GM23338 (cell line): ENCODE data around the gene GLB1L. TPM values are rescaled to one million over a fixed set of nuclear protein-coding genes. Genes with fewer than 3 reads are reported as not detected.

Experiments
- ATAC-seq: fragments of 200-7000 bp; cut with Tn5 transposase; 3 replicates; pipeline ENCODE4 v1.9.1; 2020
- DNase-seq: peaks from one replicate; pipeline ENCODE4 v3.0.0-alpha.2; 2015; ENCODE audit warnings: low spot score
- H2AFZ ChIP-seq: fragments of 200-600 bp; sonication (generic); 2 replicates; pipeline ENCODE4 v1.8.0; 2016; ENCODE audit warnings: antibody characterized with exemption, mild to moderate bottlenecking, moderate library complexity
- H3F3A ChIP-seq: fragments of 200-600 bp; sonication (generic); replicated peaks from 2 replicates; pipeline ENCODE4 v1.8.0; 2017; ENCODE audit warnings: antibody characterized with exemption, mixed run types, low read depth
- H3K27ac ChIP-seq: fragments of 200-600 bp; sonication (generic); 2 replicates; pipeline ENCODE4 v1.6.1; 2016; ENCODE audit warnings: low read depth
- H3K27me3 ChIP-seq: fragments of 200-600 bp; sonication (generic); 2 replicates; pipeline ENCODE4 v1.8.0; 2016; ENCODE audit warnings: mild to moderate bottlenecking, mixed run types, moderate library complexity; ENCODE audit not compliant: insufficient read depth
- H3K36me3 ChIP-seq: fragments of 200-600 bp; sonication (generic); 2 replicates; pipeline ENCODE4 v1.8.0; 2016; ENCODE audit warnings: mild to moderate bottlenecking; ENCODE audit not compliant: insufficient read depth
- H3K4me1 ChIP-seq: fragments of 200-600 bp; sonication (generic); 2 replicates; pipeline ENCODE4 v1.8.0; 2016; ENCODE audit warnings: mild to moderate bottlenecking, moderate library complexity; ENCODE audit not compliant: insufficient read depth
- H3K4me2 ChIP-seq: fragments of 200-600 bp; sonication (generic); 2 replicates; pipeline ENCODE4 v1.7.1; 2017; ENCODE audit warnings: mixed run types
- H3K4me3 ChIP-seq: fragments of 200-600 bp; sonication (generic); 2 replicates; pipeline ENCODE4 v1.6.1; 2016; ENCODE audit warnings: mixed run types
- H3K79me2 ChIP-seq: fragments of 200-600 bp; sonication (generic); replicated peaks from 2 replicates; pipeline ENCODE4 v1.8.0; 2017; ENCODE audit warnings: mild to moderate bottlenecking; ENCODE audit not compliant: insufficient read depth
- H3K9me2 ChIP-seq: fragments of 200-600 bp; sonication (generic); 2 replicates; pipeline ENCODE4 v1.8.0; 2017; ENCODE audit not compliant: insufficient read depth
- H4K20me1 ChIP-seq: fragments of 200-600 bp; sonication (generic); replicated peaks from 2 replicates; pipeline ENCODE4 v1.8.0; 2017; ENCODE audit warnings: mild to moderate bottlenecking; ENCODE audit not compliant: insufficient read depth
- H3K27ac Mint-ChIP-seq: 2 replicates; pipeline ENCODE4 v1.8.0; 2020; ENCODE audit warnings: inconsistent platforms, mild to moderate bottlenecking, moderate library complexity, mixed read lengths
- H3K27me3 Mint-ChIP-seq: 3 replicates; pipeline ENCODE4 v1.8.0; 2022; ENCODE audit warnings: low read depth, mild to moderate bottlenecking, moderate library complexity, mixed read lengths, inconsistent platforms; ENCODE audit not compliant: insufficient read depth, poor library complexity
- H3K36me3 Mint-ChIP-seq: 3 replicates; pipeline ENCODE4 v1.8.0; 2021; ENCODE audit warnings: low read depth, mild to moderate bottlenecking, inconsistent platforms, moderate library complexity, mixed read lengths
- H3K4me1 Mint-ChIP-seq: 3 replicates; pipeline ENCODE4 v1.8.0; 2020; ENCODE audit warnings: mild to moderate bottlenecking, inconsistent platforms, mixed read lengths
- H3K4me3 Mint-ChIP-seq: 3 replicates; pipeline ENCODE4 v1.8.0; 2021; ENCODE audit warnings: moderate library complexity, mild to moderate bottlenecking, inconsistent platforms, mixed read lengths
- H3K9me3 Mint-ChIP-seq: 3 replicates; pipeline ENCODE4 v1.8.0; 2020; ENCODE audit warnings: moderate library complexity, mild to moderate bottlenecking, inconsistent platforms, mixed read lengths
- CREB1 ChIP-seq: fragments of 250-450 bp; sonication (Bioruptor Pico); IDR thresholded peaks from 2 replicates; pipeline ENCODE4 v1.5.0; 2020; ENCODE audit warnings: low read depth, mild to moderate bottlenecking, moderate library complexity
- EZH2 ChIP-seq: fragments of 200-600 bp; sonication (generic); IDR thresholded peaks from one replicate; pipeline ENCODE4 v1.8.0; 2017; ENCODE audit warnings: antibody characterized with exemption, mild to moderate bottlenecking, low read depth; ENCODE audit not compliant: unreplicated experiment
- EZH2phosphoT487 ChIP-seq: fragments of 200-600 bp; sonication (generic); IDR thresholded peaks from one replicate; pipeline ENCODE4 v1.8.1; 2018; ENCODE audit warnings: antibody characterized with exemption; ENCODE audit not compliant: unreplicated experiment
- JUNB ChIP-seq: IDR thresholded peaks from one replicate; pipeline ENCODE4 v1.6.1; 2016; ENCODE audit warnings: antibody characterized with exemption; ENCODE audit not compliant: unreplicated experiment
- NANOG ChIP-seq: IDR thresholded peaks from 2 replicates; pipeline ENCODE4 v1.6.1; 2016; ENCODE audit warnings: antibody characterized with exemption, borderline replicate concordance
- POLR2AphosphoS5 ChIP-seq: IDR thresholded peaks from 2 replicates; pipeline ENCODE4 v1.6.1; 2016; ENCODE audit warnings: antibody characterized with exemption, low read depth
- STAT1 ChIP-seq: IDR thresholded peaks from one replicate; pipeline ENCODE4 v1.6.1; 2016; ENCODE audit warnings: antibody characterized with exemption; ENCODE audit not compliant: unreplicated experiment
- ZNF114 ChIP-seq: fragments of 250-450 bp; sonication (Bioruptor Pico); IDR thresholded peaks from 2 replicates; pipeline ENCODE4 v1.5.0; 2020; ENCODE audit warnings: mild to moderate bottlenecking, moderate library complexity
- ZNF331 ChIP-seq: fragments of 250-450 bp; sonication (Bioruptor Pico); IDR thresholded peaks from 2 replicates; pipeline ENCODE4 v1.5.0; 2020; ENCODE audit warnings: low read depth, mild to moderate bottlenecking, moderate library complexity
- polyA plus RNA-seq: library from polyadenylated mRNA; unstranded; fragments of >200 nt; fragmentation: Nextera tagmentation; extraction: Ambion mirVana; gene quantifications from 2 replicates; pipeline ENCODE4 v1.2.1, GENCODE V29; 2016
- total RNA-seq: library from RNA; depleted of rRNA; stranded (reverse); fragments of >200 nt; shearing (Covaris generic); gene quantifications from 2 replicates; pipeline ENCODE4 v1.2.3, GENCODE V29; 2014
- TF ChIP-seq, protein P1 (sequence below): fragments of 250-450 bp; sonication (Bioruptor Pico); IDR thresholded peaks from 2 replicates; pipeline ENCODE4 v1.5.0; 2020; ENCODE audit warnings: mild to moderate bottlenecking, moderate library complexity
- TF ChIP-seq, protein P2 (sequence below), 2 experiments: fragments of 200-600 bp in 1 of 2; sonication (generic) in 1 of 2; conservative IDR thresholded peaks; 2 replicates each; pipeline versions ENCODE4 v1.5.1 to v1.6.1; 2016 to 2017; ENCODE audit warnings: antibody characterized with exemption in 2 of 2, low read depth in 2 of 2, mild to moderate bottlenecking in 2 of 2, moderate library complexity in 1 of 2
- TF ChIP-seq, protein P3 (sequence below): IDR thresholded peaks from one replicate; pipeline ENCODE4 v1.6.1; 2018; ENCODE audit warnings: antibody characterized with exemption; ENCODE audit not compliant: unreplicated experiment
- TF ChIP-seq, protein P4 (sequence below): IDR thresholded peaks from 2 replicates; pipeline ENCODE4 v1.6.1; 2016; ENCODE audit warnings: antibody characterized with exemption

Gene GLB1L
- total and polyA plus RNA-seq, 2 experiments from 2014 or later, result 1.7 to 5.4 TPM

DNA sequence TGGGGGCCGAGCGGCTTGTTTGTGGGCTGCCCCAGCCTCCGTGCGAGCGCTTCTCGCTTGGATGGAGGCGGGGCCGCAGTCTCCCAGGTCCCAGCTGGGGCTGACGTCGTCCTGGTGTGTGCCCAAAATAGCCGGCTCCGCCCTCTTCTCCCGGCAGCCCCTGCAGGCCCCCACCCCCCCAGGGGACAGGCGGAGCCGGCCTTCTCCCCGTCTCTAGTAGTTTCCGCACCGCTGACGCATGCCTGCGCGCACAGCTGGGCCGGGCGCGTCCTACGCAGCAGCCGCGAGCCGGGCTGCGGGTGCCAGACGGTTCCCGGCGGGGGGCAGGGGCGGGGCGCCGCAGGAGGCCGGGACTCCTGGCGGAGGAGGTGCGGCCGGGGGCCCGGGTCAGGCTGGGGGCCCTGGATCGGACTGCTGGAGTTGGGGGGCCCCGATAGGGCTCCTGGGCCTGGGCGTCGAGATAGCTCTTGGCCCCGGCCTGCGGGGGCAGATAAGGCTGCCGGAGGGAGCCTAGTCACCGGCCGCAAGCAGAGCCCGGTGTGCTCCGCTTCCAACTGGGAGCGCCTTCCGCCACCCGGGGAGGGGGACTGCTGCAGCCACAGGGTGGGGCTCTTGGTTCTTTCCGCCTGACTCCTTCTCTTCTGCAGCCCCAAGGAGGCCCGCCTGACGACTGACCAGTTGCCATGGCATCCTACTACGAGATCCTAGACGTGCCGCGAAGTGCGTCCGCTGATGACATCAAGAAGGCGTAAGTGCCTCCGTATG lies 34.1 kb upstream of the GLB1L start, which contains the start of gene DNAJB2:
DNAJB2 (plus strand) TSS at position 216 of the 765 bp plus-strand sequence; CDS start at position 684, 468 bp downstream.
- peak; percentile 83 for ATAC-seq
- Histone ChIP-seq H3K27me3 (no peaks in the 10 kb centered on the region), H3K36me3 (no peaks in the 10 kb centered on the region; the same call in 1 of the 2 replicates), H3K4me1 (peaks cover 29% of the 10 kb centered on the region), H4K20me1 (no peaks in the 10 kb centered on the region), H2AFZ (peak within 1 kb of the TSS; percentile 72), H3K27ac (peak within 1 kb of the TSS; percentile 13; the same call in 1 of the 2 replicates), H3K79me2 (no peaks in the 10 kb centered on the region), H3F3A (no peaks in the 10 kb centered on the region), H3K4me2 (peak within 1 kb of the TSS; percentile 95), H3K9me2 (no peaks in the 10 kb centered on the region), H3K4me3 (peak within 1 kb of the TSS; percentile 83)
- peak; percentile 98 for DNase-seq
- H3K9me3 Mint-ChIP-seq, result no peaks in the 10 kb centered on the region
- peaks cover 11% of the 10 kb centered on the region; the same call in 2 of the 3 replicates for H3K36me3 Mint-ChIP-seq
- peak within 1 kb of the TSS; percentile 85 for H3K4me3 Mint-ChIP-seq
- TF ChIP-seq JUNB (no peak), POLR2AphosphoS5 (peak; percentile 52), ZNF331 (CRISPR knock-in tag) (no peak), EZH2phosphoT487 (no peak), ZNF114 (CRISPR knock-in tag) (no peak), NANOG (no peak), CREB1 (CRISPR knock-in tag) (peak; percentile 89), EZH2 (no peak), STAT1 (no peak)
- TF ChIP-seq, protein P1, sequence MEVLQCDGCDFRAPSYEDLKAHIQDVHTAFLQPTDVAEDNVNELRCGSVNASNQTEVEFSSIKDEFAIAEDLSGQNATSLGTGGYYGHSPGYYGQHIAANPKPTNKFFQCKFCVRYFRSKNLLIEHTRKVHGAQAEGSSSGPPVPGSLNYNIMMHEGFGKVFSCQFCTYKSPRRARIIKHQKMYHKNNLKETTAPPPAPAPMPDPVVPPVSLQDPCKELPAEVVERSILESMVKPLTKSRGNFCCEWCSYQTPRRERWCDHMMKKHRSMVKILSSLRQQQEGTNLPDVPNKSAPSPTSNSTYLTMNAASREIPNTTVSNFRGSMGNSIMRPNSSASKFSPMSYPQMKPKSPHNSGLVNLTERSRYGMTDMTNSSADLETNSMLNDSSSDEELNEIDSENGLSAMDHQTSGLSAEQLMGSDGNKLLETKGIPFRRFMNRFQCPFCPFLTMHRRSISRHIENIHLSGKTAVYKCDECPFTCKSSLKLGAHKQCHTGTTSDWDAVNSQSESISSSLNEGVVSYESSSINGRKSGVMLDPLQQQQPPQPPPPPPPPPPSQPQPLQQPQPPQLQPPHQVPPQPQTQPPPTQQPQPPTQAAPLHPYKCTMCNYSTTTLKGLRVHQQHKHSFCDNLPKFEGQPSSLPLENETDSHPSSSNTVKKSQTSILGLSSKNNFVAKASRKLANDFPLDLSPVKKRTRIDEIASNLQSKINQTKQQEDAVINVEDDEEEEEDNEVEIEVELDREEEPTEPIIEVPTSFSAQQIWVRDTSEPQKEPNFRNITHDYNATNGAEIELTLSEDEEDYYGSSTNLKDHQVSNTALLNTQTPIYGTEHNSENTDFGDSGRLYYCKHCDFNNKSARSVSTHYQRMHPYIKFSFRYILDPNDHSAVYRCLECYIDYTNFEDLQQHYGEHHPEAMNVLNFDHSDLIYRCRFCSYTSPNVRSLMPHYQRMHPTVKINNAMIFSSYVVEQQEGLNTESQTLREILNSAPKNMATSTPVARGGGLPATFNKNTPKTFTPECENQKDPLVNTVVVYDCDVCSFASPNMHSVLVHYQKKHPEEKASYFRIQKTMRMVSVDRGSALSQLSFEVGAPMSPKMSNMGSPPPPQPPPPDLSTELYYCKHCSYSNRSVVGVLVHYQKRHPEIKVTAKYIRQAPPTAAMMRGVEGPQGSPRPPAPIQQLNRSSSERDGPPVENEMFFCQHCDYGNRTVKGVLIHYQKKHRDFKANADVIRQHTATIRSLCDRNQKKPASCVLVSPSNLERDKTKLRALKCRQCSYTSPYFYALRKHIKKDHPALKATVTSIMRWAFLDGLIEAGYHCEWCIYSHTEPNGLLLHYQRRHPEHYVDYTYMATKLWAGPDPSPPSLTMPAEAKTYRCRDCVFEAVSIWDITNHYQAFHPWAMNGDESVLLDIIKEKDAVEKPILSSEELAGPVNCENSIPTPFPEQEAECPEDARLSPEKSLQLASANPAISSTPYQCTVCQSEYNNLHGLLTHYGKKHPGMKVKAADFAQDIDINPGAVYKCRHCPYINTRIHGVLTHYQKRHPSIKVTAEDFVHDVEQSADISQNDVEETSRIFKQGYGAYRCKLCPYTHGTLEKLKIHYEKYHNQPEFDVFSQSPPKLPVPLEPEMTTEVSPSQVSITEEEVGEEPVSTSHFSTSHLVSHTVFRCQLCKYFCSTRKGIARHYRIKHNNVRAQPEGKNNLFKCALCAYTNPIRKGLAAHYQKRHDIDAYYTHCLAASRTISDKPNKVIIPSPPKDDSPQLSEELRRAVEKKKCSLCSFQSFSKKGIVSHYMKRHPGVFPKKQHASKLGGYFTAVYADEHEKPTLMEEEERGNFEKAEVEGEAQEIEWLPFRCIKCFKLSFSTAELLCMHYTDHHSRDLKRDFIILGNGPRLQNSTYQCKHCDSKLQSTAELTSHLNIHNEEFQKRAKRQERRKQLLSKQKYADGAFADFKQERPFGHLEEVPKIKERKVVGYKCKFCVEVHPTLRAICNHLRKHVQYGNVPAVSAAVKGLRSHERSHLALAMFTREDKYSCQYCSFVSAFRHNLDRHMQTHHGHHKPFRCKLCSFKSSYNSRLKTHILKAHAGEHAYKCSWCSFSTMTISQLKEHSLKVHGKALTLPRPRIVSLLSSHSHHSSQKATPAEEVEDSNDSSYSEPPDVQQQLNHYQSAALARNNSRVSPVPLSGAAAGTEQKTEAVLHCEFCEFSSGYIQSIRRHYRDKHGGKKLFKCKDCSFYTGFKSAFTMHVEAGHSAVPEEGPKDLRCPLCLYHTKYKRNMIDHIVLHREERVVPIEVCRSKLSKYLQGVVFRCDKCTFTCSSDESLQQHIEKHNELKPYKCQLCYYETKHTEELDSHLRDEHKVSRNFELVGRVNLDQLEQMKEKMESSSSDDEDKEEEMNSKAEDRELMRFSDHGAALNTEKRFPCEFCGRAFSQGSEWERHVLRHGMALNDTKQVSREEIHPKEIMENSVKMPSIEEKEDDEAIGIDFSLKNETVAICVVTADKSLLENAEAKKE, result no peak
- TF ChIP-seq, protein P2, sequence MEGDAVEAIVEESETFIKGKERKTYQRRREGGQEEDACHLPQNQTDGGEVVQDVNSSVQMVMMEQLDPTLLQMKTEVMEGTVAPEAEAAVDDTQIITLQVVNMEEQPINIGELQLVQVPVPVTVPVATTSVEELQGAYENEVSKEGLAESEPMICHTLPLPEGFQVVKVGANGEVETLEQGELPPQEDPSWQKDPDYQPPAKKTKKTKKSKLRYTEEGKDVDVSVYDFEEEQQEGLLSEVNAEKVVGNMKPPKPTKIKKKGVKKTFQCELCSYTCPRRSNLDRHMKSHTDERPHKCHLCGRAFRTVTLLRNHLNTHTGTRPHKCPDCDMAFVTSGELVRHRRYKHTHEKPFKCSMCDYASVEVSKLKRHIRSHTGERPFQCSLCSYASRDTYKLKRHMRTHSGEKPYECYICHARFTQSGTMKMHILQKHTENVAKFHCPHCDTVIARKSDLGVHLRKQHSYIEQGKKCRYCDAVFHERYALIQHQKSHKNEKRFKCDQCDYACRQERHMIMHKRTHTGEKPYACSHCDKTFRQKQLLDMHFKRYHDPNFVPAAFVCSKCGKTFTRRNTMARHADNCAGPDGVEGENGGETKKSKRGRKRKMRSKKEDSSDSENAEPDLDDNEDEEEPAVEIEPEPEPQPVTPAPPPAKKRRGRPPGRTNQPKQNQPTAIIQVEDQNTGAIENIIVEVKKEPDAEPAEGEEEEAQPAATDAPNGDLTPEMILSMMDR (conservative IDR thresholded peaks at IDR 0.05; ENCODE audit: low read depth in 2 of 2), result no peak
- TF ChIP-seq, protein P3, sequence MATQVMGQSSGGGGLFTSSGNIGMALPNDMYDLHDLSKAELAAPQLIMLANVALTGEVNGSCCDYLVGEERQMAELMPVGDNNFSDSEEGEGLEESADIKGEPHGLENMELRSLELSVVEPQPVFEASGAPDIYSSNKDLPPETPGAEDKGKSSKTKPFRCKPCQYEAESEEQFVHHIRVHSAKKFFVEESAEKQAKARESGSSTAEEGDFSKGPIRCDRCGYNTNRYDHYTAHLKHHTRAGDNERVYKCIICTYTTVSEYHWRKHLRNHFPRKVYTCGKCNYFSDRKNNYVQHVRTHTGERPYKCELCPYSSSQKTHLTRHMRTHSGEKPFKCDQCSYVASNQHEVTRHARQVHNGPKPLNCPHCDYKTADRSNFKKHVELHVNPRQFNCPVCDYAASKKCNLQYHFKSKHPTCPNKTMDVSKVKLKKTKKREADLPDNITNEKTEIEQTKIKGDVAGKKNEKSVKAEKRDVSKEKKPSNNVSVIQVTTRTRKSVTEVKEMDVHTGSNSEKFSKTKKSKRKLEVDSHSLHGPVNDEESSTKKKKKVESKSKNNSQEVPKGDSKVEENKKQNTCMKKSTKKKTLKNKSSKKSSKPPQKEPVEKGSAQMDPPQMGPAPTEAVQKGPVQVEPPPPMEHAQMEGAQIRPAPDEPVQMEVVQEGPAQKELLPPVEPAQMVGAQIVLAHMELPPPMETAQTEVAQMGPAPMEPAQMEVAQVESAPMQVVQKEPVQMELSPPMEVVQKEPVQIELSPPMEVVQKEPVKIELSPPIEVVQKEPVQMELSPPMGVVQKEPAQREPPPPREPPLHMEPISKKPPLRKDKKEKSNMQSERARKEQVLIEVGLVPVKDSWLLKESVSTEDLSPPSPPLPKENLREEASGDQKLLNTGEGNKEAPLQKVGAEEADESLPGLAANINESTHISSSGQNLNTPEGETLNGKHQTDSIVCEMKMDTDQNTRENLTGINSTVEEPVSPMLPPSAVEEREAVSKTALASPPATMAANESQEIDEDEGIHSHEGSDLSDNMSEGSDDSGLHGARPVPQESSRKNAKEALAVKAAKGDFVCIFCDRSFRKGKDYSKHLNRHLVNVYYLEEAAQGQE, result no peak
- TF ChIP-seq, protein P4, sequence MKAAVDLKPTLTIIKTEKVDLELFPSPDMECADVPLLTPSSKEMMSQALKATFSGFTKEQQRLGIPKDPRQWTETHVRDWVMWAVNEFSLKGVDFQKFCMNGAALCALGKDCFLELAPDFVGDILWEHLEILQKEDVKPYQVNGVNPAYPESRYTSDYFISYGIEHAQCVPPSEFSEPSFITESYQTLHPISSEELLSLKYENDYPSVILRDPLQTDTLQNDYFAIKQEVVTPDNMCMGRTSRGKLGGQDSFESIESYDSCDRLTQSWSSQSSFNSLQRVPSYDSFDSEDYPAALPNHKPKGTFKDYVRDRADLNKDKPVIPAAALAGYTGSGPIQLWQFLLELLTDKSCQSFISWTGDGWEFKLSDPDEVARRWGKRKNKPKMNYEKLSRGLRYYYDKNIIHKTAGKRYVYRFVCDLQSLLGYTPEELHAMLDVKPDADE, result no peak
- H3K4me1 Mint-ChIP-seq, result peaks cover 37% of the 10 kb centered on the region
- peaks cover 18% of the 10 kb centered on the region for H3K27me3 Mint-ChIP-seq
- peak within 1 kb of the TSS; percentile 92 for H3K27ac Mint-ChIP-seq
